Endothelial cell of umbilical vein (primary cell): ENCODE results near the gene MUC4.
"Not testable (repeated sequence)": the region's sequence is repeated elsewhere in the genome, so short reads cannot be mapped to it uniquely, and the experiment has no call there.

ENCODE experiments used
- CTCF ChIP-seq, 2 donors: IDR thresholded peaks; 1 replicate in 1 of 2; 2 replicates in 1 of 2; pipeline ENCODE4 v1.5.1; 2011; ENCODE audit warnings: low read length in 2 of 2, mild to moderate bottlenecking in 2 of 2, moderate library complexity in 2 of 2, control low read depth in 1 of 2, inconsistent platforms in 1 of 2, low read depth in 1 of 2; ENCODE audit not compliant: insufficient read depth in 1 of 2; ENCODE audit errors: extremely low read depth in 1 of 2
- POLR2A ChIP-seq: IDR thresholded peaks from 2 replicates; pipeline ENCODE4 v1.6.1; 2012; ENCODE audit warnings: low read depth, mild to moderate bottlenecking, control low read depth, low read length
- POLR2AphosphoS5 ChIP-seq: IDR thresholded peaks from 2 replicates; pipeline ENCODE4 v1.6.1; 2012; ENCODE audit warnings: low read depth, mild to moderate bottlenecking, control low read depth, low read length, moderate library complexity; ENCODE audit not compliant: insufficient read depth

DNA sequence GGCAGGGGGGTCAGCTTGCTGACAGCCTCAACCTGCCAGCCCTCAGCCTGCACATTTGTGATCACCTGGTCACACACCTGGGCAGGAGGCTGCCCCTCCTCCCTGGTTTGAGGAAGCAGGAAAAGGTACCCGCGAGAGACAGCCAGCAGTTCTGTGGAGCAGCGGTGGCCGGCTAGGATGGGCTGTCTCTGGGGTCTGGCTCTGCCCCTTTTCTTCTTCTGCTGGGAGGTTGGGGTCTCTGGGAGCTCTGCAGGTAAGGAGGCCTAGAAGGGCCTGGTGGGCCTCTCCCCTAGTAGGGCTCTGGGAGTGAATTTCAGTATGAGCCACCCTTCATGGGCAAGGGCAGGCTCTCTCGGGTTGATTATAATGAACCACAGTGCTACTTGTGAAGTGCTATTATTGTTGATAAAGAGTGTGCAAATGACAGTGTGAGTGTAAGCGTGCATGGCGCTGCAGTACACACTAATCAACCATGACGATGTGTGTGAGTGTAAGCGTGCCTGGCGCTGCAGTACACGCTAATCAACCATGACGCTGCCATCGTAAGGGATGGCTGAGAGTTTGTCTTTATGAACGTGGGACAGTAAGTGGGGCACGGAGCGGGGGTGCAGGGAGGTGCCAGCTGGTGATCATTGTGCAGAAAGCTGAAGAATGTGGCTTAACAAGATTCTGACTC, 90.8 kb downstream of the MUC4 start, which contains the start of gene MUC20:
- not testable (repeated sequence) for TF ChIP-seq CTCF (IDR thresholded peaks at IDR 0.05; ENCODE audit: extremely low read depth in 1 of 2, insufficient read depth in 1 of 2, low read depth in 1 of 2, low read length in 2 of 2); POLR2A; POLR2AphosphoS5
